GM12873 (cell line): Measurements from ENCODE around the gene SEMA6C.

Source experiments
- CTCF ChIP-seq: IDR thresholded peaks from 2 replicates; pipeline ENCODE4 v1.5.1; 2012; ENCODE audit warnings: low read depth, mild to moderate bottlenecking, moderate library complexity, low read length, control low read depth; ENCODE audit not compliant: insufficient read depth; ENCODE audit errors: missing control alignments

The SEMA6C gene

DNA sequence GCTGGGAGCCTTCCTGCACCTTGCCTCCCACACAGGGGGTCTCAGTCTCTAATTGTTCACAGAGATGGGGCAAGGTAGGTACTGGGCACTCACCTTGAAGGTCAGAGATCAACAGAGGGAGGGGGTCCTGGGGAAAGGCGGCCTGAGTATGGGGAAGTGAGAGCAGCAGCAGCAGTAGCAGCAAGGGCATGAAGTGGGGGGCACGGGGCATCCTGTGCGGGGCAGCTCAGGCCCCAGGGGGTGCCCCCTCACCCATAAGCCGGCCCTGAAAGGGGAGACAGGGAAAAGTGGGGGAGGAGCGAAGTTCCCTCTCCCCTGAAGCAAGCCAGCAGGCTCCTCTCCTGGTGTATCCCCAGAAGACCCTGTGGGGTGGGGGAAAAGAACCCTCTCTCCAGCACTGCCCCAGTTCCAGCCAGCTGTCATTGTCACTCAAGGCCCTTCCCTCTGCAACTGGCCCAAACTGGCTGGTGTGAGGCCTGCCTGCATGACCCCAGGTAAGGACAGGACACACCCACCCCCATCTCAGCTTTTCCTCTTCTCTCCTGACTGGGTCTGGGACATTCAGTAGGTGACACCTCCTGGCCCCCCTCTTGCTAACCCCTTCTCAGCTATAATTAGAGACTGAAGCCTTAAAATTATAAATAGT is 3.9 kb downstream of the SEMA6C start:
- no peak for TF ChIP-seq CTCF

- no peak for TF ChIP-seq CTCF
Observed at GRCh38 chr1:151137789-151138188, 8.6 kb downstream of the SEMA6C start.

- TF ChIP-seq CTCF = peak; percentile 11
Observed at GRCh38 chr1:151135433-151136385, 10.7 kb downstream of the SEMA6C start.

DNA sequence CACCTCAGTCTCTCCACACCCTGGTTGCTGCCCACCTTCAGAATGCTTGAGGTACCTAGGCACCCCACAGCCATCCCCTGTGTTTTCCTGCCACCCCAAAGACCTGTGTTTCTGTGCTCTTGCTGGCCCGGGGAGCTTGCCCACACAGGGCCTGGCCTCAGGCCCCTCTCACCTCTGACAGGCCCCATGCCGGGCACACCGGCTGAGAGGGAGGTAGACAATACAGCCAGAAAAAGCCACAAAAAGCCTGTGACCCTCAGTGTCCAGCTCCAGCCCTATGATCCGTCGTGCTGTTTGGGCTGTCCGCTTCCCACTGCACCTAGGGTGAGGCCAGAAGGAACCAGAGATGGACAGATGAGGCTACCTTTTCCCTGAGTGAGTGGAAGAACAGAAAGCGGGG is 11.4 kb downstream of the SEMA6C start:
- TF ChIP-seq CTCF = no peak

GRCh38 chr1:151134396-151134795 is 12.0 kb downstream of the SEMA6C start:
- no peak for TF ChIP-seq CTCF

- no peak for TF ChIP-seq CTCF
Observed at GRCh38 chr1:151133018-151133806, 13.2 kb downstream of the SEMA6C start.

- TF ChIP-seq CTCF = no peak
Observed at GRCh38 chr1:151132335-151133017, 14.0 kb downstream of the SEMA6C start.
